LNCAP (cell line): Measurements from ENCODE around the gene PACRGL.
A peak's percentile ranks its signal among the peaks of the same experiment; 100 is the strongest.

ENCODE experiments used
- CTCF ChIP-seq: fragments of 450-650 bp; IDR thresholded peaks from 2 replicates; pipeline ENCODE4 v1.5.1; 2017; ENCODE audit warnings: mild to moderate bottlenecking

The PACRGL gene

DNA sequence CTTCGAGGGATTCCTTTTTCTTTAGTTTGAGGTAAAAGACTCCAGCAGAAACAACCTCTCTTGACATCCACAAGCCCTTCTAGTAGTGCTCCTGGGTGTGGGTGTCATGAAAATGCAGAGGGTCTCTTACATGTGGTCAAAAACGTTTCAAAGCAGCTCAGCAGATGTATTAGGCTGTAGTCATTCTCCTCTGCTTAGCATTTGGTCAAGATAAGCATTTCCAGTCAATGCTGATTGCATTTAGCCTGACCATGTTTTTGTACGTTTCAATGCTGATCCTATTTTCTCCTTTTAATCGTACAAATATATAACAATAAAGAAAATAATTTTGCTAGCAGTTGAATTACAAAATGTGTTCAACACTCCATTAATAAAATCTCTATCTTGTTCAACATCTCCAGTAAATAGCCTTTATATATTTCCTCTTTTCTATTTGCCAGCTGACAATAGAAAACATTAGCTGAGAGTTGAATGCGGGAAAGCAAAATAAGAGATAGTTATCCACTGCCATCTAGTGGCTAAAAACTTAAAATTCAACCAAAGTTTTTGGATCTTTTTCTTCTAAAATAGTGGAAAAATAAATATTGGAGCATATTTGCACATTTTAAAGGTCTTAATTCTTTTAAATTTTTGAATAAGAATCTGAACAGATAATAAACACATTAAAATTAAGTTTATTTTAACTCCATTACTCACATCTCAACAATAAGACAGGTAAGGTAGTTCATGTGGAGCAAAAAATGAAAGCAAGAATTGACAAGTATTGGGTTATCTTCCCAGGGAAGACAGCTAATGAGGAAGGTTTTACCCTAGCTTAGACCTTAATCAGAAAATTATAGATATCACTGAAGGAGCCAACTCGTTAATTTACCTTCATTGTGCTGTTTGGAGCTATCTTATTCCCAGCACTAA lies 15.2 kb upstream of the PACRGL start:
- peak; percentile 60 for TF ChIP-seq CTCF

- no peak for TF ChIP-seq CTCF
Measured at GRCh38 chr4:20687864-20688263, 12.4 kb upstream of the PACRGL start.

DNA sequence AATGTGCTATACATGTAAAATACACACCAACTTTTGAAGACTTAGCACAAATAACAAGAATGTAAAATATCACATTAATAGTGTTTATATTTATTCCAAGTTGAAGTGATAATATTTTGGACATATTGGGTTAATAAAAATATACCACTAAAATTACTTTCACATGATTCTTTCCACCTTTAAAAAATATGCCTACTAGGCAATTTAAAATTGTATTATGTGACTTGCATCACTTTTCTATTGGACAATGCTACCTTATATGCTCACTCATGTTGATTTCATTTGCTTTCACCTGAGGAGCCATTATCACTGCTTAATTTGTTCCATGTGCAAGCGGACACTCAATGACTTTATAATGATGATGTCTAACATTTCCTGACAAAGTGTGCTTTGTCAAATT lies 3.4 kb upstream of the PACRGL start:
- no peak for TF ChIP-seq CTCF

GRCh38 chr4:20698382-20698781 lies 1.9 kb upstream of the PACRGL start:
- no peak for TF ChIP-seq CTCF

GRCh38 chr4:20698820-20699219 lies 1.4 kb upstream of the PACRGL start:
- no peak for TF ChIP-seq CTCF

DNA sequence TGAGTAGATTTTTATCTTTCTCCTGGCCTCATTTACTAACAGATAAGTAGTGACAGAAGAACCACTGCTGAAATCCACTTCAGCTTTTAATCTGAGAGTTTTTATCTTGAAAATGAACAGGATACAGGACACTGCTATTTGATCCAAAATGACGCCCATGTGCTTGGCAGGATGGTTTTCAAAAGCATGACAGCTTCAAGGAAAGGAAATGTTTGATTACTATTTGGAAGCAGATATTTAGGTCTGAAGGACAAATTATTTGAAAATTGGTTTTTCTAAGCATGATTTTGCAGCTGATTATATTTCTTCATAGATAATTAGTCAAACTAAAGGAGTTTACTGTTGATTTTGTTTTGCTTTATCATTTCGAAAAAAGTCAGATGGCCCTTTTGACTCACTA lies 11.1 kb downstream of the PACRGL start:
- no peak for TF ChIP-seq CTCF

- TF ChIP-seq CTCF = no peak
Measured at GRCh38 chr4:20723019-20723418, 22.8 kb downstream of the PACRGL start.
